NCI-H2227 treated with DMSO at 0.1 percent for 48 hours (cell line): Measurements from ENCODE around the gene KDM6A.
"Not testable (repeated sequence)": the region's sequence is repeated elsewhere in the genome, so short reads cannot be mapped to it uniquely, and the experiment has no call there.

Source experiments
- DNase-seq: peaks from one replicate; lab custom pipeline; 2025; lab: John Stamatoyannopoulos, UW

Gene KDM6A

DNA sequence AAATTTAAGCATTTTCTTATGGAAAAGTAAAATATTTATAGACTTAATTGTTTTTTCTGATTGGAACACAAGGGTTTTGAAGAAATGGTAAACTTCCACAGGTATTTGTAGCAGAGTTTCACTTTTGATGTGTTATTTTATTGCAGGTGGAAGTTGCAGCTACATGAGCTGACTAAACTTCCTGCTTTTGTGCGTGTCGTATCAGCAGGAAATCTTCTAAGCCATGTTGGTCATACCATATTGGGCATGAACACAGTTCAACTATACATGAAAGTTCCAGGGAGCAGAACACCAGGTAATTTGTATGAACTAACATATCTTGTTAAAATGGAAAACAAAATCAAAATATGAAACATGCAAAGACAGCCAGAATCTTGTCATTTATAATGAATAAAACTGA is 210.3 kb downstream of the KDM6A start:
- no peak for DNase-seq

GRCh38 chrX:45110494-45110893 is 237.5 kb downstream of the KDM6A start:
- no peak for DNase-seq

DNA sequence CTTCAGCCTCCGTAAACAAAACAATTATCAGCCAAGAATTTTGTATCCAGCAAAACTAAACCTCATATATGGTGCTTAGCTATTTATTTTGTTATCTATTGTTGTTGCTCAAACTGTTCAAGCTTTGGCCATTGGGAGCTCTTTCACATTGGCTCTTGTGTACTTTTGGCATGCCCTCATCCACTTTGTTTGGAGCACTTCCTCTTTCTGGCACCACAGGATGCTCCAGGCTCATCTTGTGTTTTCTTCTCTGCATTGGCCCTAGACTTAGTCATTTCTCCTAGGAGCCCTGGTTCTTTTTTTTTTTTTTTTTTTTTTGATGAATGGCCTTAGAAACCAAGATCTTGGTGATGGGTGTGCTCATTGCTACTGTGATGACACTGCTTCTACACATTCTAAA is 253.2 kb downstream of the KDM6A start:
- no peak for DNase-seq

GRCh38 chrX:45128896-45129454 is 256.0 kb downstream of the KDM6A start:
- DNase-seq = no peak

DNA sequence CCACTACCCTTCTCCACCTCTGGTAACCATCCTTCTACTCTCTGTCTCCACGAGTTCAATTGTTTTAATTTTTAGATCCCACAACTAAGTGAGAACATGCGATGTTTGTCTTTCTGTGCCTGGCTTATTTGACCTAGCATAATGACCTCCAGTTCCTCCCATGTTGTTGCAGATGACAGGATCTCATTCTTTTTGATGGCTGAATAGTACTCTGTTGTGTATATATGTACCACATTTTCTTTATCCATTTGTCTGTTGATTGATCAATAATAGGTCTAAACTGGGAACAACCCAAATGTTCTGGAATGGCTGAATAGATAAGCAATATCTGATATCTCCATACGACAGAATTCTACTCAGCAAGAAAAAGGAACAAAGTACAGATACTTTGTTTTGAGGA is 260.5 kb downstream of the KDM6A start:
- DNase-seq = no peak

DNA sequence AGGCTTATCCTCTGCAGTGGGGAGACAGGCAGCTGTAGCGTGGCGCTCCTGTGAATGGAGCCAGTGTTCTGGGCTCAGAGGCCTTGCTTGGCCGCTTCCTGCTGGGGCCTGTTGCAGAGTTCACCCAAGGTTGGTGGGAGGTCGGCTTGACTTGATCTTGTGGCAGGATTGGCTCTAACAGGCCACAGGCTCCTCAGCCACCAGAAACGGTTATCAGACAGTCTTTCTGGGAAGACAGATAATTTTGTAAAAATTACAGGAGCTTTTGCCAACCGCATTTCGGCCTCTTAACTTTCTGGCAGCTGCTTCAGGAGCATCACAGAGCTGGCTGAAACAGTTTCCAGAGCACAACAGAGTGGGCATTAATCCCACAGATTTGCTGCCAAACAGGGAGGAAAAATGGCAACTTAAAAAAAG is 261.3 kb downstream of the KDM6A start:
- no peak for DNase-seq

DNA sequence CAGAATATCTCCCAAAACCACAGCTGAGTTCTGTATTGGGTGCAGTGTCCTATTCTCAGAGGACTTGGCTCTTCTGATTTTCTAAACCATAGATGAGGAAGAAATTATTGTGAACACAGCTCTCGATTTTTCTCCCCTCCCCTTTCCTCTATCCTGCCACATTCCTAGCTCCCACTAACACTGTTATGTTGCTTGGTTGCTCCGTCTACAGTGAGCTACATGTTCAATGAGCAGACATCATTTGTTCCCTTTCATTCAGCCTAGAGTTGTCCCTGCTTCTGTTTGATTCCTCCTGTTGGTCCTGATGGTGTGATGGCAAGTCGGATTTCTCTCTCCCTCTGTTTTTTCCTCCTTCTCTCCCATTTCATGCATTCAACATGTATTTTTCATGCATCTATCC is 261.8 kb downstream of the KDM6A start:
- DNase-seq = no peak

DNA sequence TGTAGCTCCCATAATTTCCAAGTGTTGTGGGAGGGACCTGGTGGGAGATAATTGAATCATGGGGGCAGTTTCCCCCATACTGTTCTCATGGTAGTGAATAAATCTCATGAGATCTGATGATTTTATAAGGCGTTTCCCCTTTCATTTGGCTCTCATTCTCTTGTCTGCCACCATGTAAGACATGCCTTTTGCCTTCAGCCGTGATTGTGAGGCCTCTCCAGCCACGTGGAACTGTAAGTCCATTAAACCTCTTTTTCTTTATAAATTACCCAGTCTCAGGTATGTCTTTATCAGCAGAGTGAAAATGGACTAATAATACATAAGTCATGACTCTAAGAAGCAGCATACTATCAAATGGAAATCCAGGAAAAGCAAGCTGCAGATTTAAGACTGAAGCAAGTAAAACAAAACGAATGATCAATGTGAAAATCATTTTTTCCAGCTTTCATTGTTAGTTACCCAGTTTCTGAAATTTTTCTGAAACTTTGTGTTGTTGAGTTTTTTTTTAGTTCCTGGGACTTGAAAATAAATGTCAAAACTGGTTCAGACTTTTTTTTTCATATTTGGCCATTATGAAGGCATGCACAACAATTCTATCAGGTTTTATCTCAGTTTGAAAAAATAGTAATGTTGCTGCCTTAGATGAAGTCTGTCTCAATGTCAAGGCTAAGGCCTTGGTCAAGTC is 262.5 kb downstream of the KDM6A start:
- not testable (repeated sequence) for DNase-seq

GRCh38 chrX:45137531-45137930 is 264.5 kb downstream of the KDM6A start:
- no peak for DNase-seq

- no peak for DNase-seq
Observed at GRCh38 chrX:45138525-45138924, 265.5 kb downstream of the KDM6A start.

- no peak for DNase-seq
Observed at GRCh38 chrX:45140812-45141211, 267.8 kb downstream of the KDM6A start.

- DNase-seq = no peak
Observed at GRCh38 chrX:45142185-45142584, 269.2 kb downstream of the KDM6A start.

DNA sequence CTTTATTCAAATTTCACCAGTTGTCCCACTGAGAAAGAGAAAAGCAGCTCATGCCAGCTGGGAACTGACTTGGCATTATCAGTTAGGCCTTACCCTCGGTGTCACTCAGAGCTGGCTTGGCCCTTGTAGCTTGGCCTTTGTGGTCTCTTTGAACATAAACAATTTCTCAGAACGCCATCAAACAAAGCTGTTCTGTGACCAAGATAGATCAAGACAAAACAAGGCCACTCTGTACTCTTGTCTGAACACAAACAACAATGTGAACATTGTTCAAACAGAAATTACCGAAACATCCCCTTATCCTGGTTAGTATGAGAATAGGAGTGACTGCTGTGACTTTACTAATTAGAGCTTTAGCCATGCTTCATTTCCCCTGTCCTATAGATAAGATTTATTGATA is 270.5 kb downstream of the KDM6A start:
- no peak for DNase-seq

- DNase-seq = no peak
Observed at GRCh38 chrX:45145492-45146215, 272.7 kb downstream of the KDM6A start.

DNA sequence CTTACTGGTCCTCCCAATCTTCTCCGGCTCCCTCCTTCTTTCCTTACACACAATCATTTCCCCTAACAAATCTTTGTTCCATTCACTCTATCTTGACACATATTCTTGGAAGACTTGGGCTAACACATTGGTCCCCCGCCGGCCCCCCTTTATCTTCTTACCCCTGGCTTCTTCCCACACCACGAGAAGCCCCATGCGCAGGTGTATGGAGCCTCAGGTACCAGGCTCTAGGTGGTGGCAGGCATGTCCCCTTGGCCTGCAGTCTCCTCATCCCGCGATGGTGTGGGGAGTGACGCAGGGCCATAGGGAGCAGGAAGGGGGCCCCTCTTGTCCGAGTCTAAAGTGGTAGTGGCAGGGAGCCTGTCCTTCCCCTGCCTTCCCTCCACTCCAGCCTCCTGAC is 277.8 kb downstream of the KDM6A start:
- no peak for DNase-seq

DNA sequence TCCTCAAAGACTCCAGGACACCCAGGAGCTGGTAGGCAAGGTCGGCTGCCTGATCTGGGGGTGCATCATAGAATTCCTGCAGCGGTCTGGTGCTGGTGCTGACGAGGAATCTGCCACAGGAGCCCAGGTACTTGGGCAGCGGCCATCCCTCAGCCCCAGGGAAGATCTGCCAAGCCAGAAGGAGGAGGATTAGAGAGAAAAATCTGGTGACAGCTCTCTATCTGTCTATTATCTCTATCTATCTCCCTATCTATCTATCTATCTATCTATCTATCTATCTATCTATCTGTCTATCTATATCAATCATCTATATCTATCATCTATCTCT is 281.0 kb downstream of the KDM6A start:
- no peak for DNase-seq

DNA sequence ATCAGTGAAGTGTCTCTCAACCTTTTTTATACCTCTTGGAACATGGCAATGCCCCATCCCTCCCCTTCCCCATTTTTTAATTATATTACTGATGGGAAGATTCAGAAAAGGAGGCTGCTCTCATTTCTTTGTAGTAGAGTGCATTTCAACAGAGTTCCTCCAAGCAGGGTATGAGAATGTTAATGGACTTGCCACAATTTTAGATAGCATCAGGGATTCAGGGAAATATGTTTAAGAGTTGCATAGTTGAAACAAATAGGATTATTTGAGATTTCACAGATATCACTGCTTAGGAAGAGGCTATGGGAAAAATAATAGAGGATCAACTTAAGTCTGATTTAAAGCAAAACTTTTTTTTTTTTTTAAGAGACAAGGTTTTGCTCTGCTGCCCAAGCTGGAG is 281.5 kb downstream of the KDM6A start:
- no peak for DNase-seq

- no peak for DNase-seq
Observed at GRCh38 chrX:45157647-45158046, 284.7 kb downstream of the KDM6A start.
